ENCODE results near the gene NLK.
"Not testable (repeated sequence)": the region's sequence is repeated elsewhere in the genome, so short reads cannot be mapped to it uniquely, and the experiment has no call there.

NLK gene

DNA sequence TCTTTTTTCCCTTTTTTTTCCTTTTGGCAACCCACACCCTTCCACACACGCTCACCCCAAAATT is at the start of gene NLK:
Gene NLK, plus strand, starts transcription at position 21 of the 64 bp plus-strand sequence. CDS start 197 bp downstream, outside the sequence.
- DNase-seq, result no peak

- no peak for DNase-seq
Observed at GRCh38 chr17:27993161-27993695, 49.2 kb upstream of the NLK start.

DNA sequence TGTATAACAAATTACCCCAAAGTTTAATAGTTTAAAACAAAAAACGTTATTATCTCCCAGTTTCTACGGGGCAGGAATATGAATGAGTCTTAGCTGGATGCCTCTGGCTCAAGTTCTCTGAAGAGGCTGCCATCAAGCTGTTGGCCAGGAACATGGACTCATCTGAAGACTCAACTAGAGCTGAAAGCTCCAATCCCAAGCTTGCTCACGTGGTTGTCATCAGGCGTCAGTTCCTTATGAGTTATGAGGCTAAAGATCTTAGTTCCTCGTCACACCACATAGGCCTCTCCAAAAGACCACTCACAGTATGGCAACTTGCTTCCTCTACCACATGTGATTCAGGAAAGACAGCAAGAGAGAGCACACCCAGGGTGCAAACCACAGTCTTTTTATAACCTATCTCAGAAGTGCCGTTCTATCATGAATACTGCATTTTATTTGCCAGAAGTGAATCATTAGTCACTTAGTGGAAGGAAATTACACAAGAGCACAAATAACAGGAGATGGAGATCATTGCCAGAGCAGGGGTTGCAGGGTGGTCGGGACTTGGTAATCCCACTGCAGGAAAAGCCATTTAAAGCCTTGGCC is 48.7 kb upstream of the NLK start:
- DNase-seq, result no peak

DNA sequence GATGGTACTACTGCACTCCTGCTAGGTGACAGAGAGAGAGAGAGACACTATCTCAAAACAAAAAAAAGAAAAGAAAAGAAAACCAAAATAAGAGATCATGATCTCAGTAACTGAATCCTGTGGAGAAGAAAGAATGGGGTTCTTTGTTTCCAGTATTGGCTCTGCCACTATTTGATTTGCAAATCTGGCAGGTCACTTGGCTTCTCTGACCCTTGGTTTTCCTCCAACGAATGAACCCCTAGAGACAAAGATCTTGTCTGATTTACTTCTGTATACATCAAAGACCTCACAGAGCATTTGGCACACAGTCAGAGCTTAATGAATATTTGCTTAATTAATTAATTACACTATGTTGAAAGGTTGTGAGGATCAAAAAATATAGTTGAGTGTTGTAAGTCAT is 47.9 kb upstream of the NLK start:
- DNase-seq, result no peak

DNA sequence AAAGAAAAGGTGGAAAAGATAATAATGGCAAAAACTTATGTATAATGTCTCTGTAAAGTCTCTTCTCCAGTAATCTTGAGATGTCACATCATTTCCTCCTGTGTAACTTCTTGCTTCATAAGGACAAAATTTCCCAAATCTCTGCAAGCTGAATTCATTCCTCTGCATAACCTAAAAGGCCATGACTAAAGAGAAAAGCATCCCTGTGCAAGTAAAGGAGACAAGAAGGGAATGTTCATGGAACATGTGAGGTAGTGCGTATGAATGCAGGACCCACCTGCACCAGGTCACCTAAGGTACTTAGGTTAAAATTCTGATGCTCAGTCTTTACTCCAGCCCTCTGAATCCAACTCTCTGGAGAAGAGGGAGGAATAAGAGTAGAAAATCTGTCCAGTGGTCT is 46.9 kb upstream of the NLK start:
- no peak for DNase-seq

- DNase-seq, result no peak
Observed at GRCh38 chr17:27996202-27997043, 46.1 kb upstream of the NLK start.

GRCh38 chr17:27997044-27997401 is 45.5 kb upstream of the NLK start:
- no peak for DNase-seq

DNA sequence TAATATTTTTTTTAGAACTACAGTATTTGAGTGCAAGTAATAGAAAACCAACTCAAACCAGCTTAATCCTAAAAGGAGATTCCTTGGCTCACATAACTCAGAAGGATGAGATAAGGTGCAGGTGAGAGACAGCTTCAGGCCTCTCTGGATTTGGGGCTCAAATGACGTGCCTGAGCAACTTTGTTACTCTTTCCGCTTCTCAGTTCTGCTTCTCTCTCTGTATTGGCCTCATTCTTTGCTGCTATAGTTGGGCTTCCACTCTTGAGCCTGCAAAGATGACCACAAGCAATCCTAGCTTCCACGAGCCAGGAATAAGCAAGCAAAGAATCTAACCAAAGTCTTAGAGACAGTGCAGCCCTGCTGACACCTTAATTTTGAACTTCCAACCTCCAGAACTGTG is 45.0 kb upstream of the NLK start:
- DNase-seq, result no peak

DNA sequence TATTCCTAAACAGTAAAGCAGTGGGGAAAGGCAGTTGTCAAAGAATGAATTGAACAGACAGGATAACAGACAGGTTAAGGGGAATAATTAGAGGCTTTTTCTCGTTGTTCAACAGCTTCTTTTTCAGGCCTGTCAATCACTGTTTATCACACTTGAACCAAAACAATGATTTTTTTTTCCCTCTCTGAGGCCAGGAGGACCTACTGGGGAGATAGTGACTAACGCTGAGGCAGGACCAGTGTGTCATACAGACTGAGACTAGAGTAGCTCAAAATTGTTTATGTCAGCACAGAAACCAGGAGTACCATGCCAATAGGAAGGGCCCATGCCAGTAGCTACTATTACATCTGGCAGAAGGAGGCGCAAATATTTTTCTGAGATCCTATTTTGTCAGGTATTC is 41.3 kb upstream of the NLK start:
- DNase-seq, result no peak

GRCh38 chr17:28004344-28004743 is 38.1 kb upstream of the NLK start:
- no peak for DNase-seq

GRCh38 chr17:28007925-28008324 is 34.6 kb upstream of the NLK start:
- DNase-seq, result not testable (repeated sequence)

GRCh38 chr17:28008513-28008912 is 34.0 kb upstream of the NLK start:
- DNase-seq, result peak; percentile 4

- DNase-seq, result no peak
Observed at GRCh38 chr17:28010406-28010805, 32.1 kb upstream of the NLK start.

- DNase-seq, result no peak
Observed at GRCh38 chr17:28018439-28019070, 23.9 kb upstream of the NLK start.

DNA sequence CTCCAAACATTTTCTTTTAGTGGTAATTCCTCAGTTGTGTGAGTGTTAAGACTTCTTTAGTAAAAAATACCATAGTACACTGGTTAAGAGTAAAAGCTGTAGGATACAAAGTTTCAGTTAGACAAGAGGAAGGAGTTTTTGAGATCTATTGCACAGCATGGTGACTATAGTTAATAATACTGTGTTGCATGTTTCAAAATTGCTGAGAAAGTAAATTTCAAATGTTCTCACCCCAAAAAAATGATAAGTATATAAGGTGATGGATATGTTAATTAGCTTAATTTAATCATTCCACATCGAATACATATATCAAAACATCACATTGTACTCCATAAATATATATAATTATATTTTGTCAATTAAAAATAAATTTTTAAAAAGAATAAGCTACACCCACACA is 22.0 kb upstream of the NLK start:
- no peak for DNase-seq

DNA sequence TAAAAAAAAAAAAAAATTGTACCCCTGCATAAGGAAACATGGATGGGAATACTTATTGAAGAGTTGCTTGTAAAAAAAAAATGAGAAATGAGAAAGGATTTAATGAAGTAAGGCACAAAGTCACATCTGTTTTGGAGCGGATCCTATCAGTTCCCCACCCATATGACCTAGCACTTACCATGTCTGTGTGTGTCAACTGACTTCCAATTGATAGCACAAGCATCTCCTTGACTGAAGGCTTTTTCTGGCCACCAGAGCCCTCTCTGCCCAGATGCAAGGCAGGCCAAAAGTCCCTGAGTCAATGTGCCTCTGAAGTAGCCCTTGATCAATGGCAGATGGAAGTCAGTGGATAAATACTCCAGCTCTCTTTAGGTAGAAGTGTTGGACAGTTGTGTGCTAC is 13.4 kb upstream of the NLK start:
- no peak for DNase-seq

GRCh38 chr17:28030386-28030785 is 12.1 kb upstream of the NLK start:
- DNase-seq, result no peak

DNA sequence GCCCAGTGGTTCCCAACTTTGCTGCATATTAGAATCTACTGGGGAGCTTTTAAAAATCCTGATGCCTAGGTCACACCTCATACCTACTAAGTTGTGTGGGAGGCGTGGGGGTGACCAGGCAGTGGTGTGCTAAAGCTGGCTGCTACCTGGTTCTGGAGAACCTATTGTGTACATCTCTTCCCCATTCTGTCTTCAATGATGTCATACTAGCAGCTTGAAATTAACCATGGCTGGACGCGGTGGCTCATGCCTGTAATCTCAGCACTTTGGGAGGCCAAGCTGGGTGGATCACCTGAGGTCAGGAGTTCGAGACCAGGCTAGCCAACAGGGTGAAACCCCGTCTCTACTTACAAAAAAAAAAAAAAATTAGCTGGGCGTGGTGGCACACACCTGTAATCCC is 11.3 kb upstream of the NLK start:
- no peak for DNase-seq

GRCh38 chr17:28033972-28034714 is 8.3 kb upstream of the NLK start:
- DNase-seq, result peak; percentile 41

DNA sequence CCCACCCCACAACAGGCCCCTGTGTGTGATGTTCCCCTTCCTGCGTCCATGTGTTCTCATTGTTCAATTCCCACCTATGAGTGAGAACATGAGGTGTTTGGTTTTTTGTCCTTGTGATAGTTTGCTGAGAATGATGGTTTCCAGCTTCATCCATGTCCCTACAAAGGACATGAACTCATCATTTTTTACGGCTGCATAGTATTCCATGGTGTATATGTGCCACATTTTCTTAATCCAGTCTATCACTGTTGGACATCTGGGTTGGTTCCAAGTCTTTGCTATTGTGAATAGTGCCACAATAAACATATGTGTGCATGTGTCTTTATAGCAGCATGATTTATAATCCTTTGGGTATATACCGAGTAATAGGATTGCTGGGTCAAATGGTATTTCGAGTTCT is 7.0 kb upstream of the NLK start:
- DNase-seq, result not testable (repeated sequence)

GRCh38 chr17:28035884-28036283 is 6.6 kb upstream of the NLK start:
- not testable (repeated sequence) for DNase-seq

GRCh38 chr17:28038802-28039201 is 3.7 kb upstream of the NLK start:
- peak; percentile 74 for DNase-seq

DNA sequence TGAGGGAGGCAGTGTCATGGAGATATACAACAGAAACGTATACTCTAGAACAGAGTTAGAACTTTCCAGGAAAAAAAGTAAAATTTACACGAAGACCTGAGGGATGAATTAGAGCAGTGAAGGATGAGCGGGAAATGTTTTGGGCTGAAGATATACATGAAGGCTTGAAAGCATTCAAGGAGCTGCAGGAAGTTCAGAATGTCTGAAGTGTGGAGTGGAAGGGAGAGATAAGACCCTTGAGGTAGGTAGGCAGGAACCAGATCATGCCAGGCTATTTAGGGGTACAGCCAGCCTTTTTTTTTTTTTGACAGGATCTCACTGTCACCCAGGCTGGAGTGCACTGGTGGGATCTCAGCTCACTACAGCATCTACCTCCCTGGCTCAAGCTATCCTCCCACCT is 3.2 kb upstream of the NLK start:
- DNase-seq, result no peak

- DNase-seq, result no peak
Observed at GRCh38 chr17:28040406-28040805, 2.1 kb upstream of the NLK start.
